H1 (cell line): Measurements from ENCODE around the gene OLIG2. TPM values are rescaled to one million over a fixed set of nuclear protein-coding genes. Genes with fewer than 3 reads are reported as not detected.
A peak's percentile ranks its signal among the peaks of the same experiment; 100 is the strongest.

Experiments used
- CTCF ChIA-PET: fragments of 300-600 bp; sonication (Branson Sonifier 250); formaldehyde crosslinking; loops from one replicate; lab custom pipeline; 2021; ENCODE audit not compliant: partially characterized antibody; lab: Charles Lee
- POLR2A ChIA-PET: fragments of 300-600 bp; sonication (Branson Sonifier 250); formaldehyde crosslinking; loops from one replicate; lab custom pipeline; 2021; ENCODE audit warnings: inconsistent platforms; ENCODE audit not compliant: partially characterized antibody; lab: Charles Lee
- DNase-seq, 2 experiments: peaks; one replicate each; pipeline versions ENCODE4 v3.0.0 to v3.0.0-alpha.2; 2010 to 2022; ENCODE audit warnings: low spot score in 2 of 2, low read depth in 1 of 2, mixed read lengths in 1 of 2
- FAIRE-seq: peaks from 2 replicates; lab custom pipeline; 2011; peaks lifted over from hg19 to GRCh38; lab: Jason Lieb, UNC
- H2AFZ ChIP-seq: 2 replicates; pipeline ENCODE4 v1.8.1; 2012; ENCODE audit warnings: low read length, inconsistent platforms
- H2AK5ac ChIP-seq: 2 replicates; pipeline ENCODE4 v1.6.1; 2013; ENCODE audit warnings: low read depth, low read length
- H2BK120ac ChIP-seq: replicated peaks from 2 replicates; pipeline ENCODE3; 2013; ENCODE audit warnings: low read depth, low read length, inconsistent platforms
- H2BK12ac ChIP-seq: 2 replicates; pipeline ENCODE4 v1.6.1; 2013; ENCODE audit warnings: low read depth, low read length
- H2BK15ac ChIP-seq: 2 replicates; pipeline ENCODE4 v1.6.1; 2013; ENCODE audit warnings: low read length
- H2BK20ac ChIP-seq: 2 replicates; pipeline ENCODE4 v1.6.1; 2013; ENCODE audit warnings: low read length
- H2BK5ac ChIP-seq: 2 replicates; pipeline ENCODE4 v1.6.1; 2013; ENCODE audit warnings: low read depth, low read length
- H3K14ac ChIP-seq: 2 replicates; pipeline ENCODE4 v1.6.1; 2013; ENCODE audit warnings: inconsistent platforms; ENCODE audit not compliant: insufficient read length
- H3K18ac ChIP-seq: 2 replicates; pipeline ENCODE4 v1.6.1; 2013; ENCODE audit warnings: low read length; ENCODE audit errors: extremely low read depth
- H3K23ac ChIP-seq: 2 replicates; pipeline ENCODE4 v1.6.1; 2013; ENCODE audit warnings: inconsistent platforms; ENCODE audit not compliant: insufficient read length
- H3K23me2 ChIP-seq: 2 replicates; pipeline ENCODE4 v1.6.1; 2013; ENCODE audit warnings: low read depth, low read length
- H3K27ac ChIP-seq: 2 replicates; pipeline ENCODE4 v1.6.1; 2011; ENCODE audit warnings: low read depth, low read length, inconsistent platforms
- H3K27me3 ChIP-seq, 4 experiments: replicated peaks in 1 of 4; 1 replicate in 1 of 4; 2 replicates in 3 of 4; pipeline versions ENCODE4 v1.6.1 to v1.8.1; 2011 to 2013; ENCODE audit warnings: low read length in 3 of 4, mild to moderate bottlenecking in 3 of 4, inconsistent platforms in 2 of 4, mixed read lengths in 2 of 4, moderate library complexity in 1 of 4; ENCODE audit not compliant: control insufficient read depth in 3 of 4, insufficient read depth in 3 of 4; ENCODE audit errors: extremely low read depth in 1 of 4
- H3K36me3 ChIP-seq, 4 experiments: 2 replicates each; pipeline versions ENCODE4 v1.6.1 to v1.8.1; 2011 to 2013; ENCODE audit warnings: mild to moderate bottlenecking in 4 of 4, low read length in 3 of 4, moderate library complexity in 2 of 4, control low read depth in 1 of 4, inconsistent platforms in 1 of 4; ENCODE audit not compliant: insufficient read depth in 4 of 4, control insufficient read depth in 2 of 4
- H3K4ac ChIP-seq: replicated peaks from 2 replicates; pipeline ENCODE3; 2013; ENCODE audit warnings: low read length, low read depth, mixed read lengths, inconsistent platforms; ENCODE audit not compliant: insufficient read length
- H3K4me1 ChIP-seq, 4 experiments: replicated peaks in 1 of 4; 1 replicate in 1 of 4; 2 replicates in 3 of 4; pipeline versions ENCODE4 v1.6.1 to v1.8.1; 2011 to 2013; ENCODE audit warnings: low read length in 3 of 4, inconsistent platforms in 2 of 4, mixed read lengths in 1 of 4; ENCODE audit not compliant: insufficient read depth in 4 of 4, control insufficient read depth in 3 of 4
- H3K4me2 ChIP-seq, 2 experiments: 2 replicates each; pipeline versions ENCODE4 v1.6.1 to v1.8.1; 2011 to 2013; ENCODE audit warnings: low read depth in 2 of 2, low read length in 2 of 2, control low read depth in 1 of 2, inconsistent platforms in 1 of 2, mild to moderate bottlenecking in 1 of 2; ENCODE audit not compliant: insufficient read depth in 1 of 2
- H3K4me3 ChIP-seq, 4 experiments: fragments of 200-600, 300-600 bp in 1 of 4; sonication (generic), shearing (Covaris generic), sonication (Bioruptor Twin) in 1 of 4; 2 replicates each; pipeline versions ENCODE4 v1.5.1 to v1.8.1; 2011 to 2016; ENCODE audit warnings: low read length in 4 of 4, low read depth in 3 of 4, control low read depth in 2 of 4, inconsistent platforms in 2 of 4, mild to moderate bottlenecking in 2 of 4, mixed read lengths in 1 of 4, moderate library complexity in 1 of 4; ENCODE audit not compliant: insufficient read depth in 2 of 4; ENCODE audit errors: extremely low read depth in 1 of 4
- H3K56ac ChIP-seq: replicated peaks from 2 replicates; pipeline ENCODE3; 2013; ENCODE audit warnings: low read depth, mild to moderate bottlenecking, mixed read lengths, low read length, inconsistent platforms; ENCODE audit not compliant: insufficient read length
- H3K79me1 ChIP-seq: 2 replicates; pipeline ENCODE4 v1.6.1; 2013; ENCODE audit warnings: low read depth, low read length, control low read depth
- H3K79me2 ChIP-seq, 2 experiments: 2 replicates each; pipeline versions ENCODE4 v1.6.1 to v1.8.1; 2012 to 2013; ENCODE audit warnings: low read length in 2 of 2, mild to moderate bottlenecking in 2 of 2, inconsistent platforms in 1 of 2; ENCODE audit not compliant: insufficient read depth in 2 of 2, control insufficient read depth in 1 of 2
- H3K9ac ChIP-seq, 4 experiments: replicated peaks in 1 of 4; 1 replicate in 1 of 4; 2 replicates in 3 of 4; pipeline versions ENCODE4 v1.6.1 to v1.8.1; 2011 to 2013; ENCODE audit warnings: low read depth in 3 of 4, low read length in 3 of 4, control low read depth in 2 of 4, mild to moderate bottlenecking in 2 of 4, moderate library complexity in 2 of 4, inconsistent platforms in 1 of 4; ENCODE audit errors: extremely low read depth in 1 of 4
- H3K9me3 ChIP-seq, 2 experiments: 2 replicates each; pipeline versions ENCODE4 v1.6.1 to v1.8.1; 2012 to 2013; ENCODE audit warnings: mild to moderate bottlenecking in 2 of 2, moderate library complexity in 2 of 2, control low read depth in 1 of 2, inconsistent platforms in 1 of 2, low read depth in 1 of 2, low read length in 1 of 2, mixed read lengths in 1 of 2; ENCODE audit not compliant: insufficient read depth in 2 of 2
- H4K20me1 ChIP-seq, 2 experiments: replicated peaks in 1 of 2; 2 replicates each; pipeline versions ENCODE3 to v1.8.1; 2011 to 2013; ENCODE audit warnings: inconsistent platforms in 2 of 2, low read length in 2 of 2, mild to moderate bottlenecking in 1 of 2; ENCODE audit not compliant: insufficient read depth in 2 of 2, control insufficient read depth in 1 of 2
- H4K5ac ChIP-seq: 2 replicates; pipeline ENCODE4 v1.6.1; 2013; ENCODE audit warnings: low read length, low read depth, mixed read lengths, inconsistent platforms; ENCODE audit not compliant: insufficient read length
- H4K8ac ChIP-seq: 2 replicates; pipeline ENCODE4 v1.8.0; 2013; ENCODE audit warnings: mild to moderate bottlenecking, moderate library complexity, low read length, inconsistent platforms; ENCODE audit not compliant: insufficient read depth; ENCODE audit errors: extremely low read depth
- H4K91ac ChIP-seq: replicated peaks from 2 replicates; pipeline ENCODE3; 2013; ENCODE audit warnings: low read length, mixed read lengths, inconsistent platforms; ENCODE audit not compliant: insufficient read length
- ASH2L ChIP-seq: fragments of 200-600, 300-600 bp; sonication (generic); IDR thresholded peaks from one replicate; pipeline ENCODE4 v1.7.1; 2017; ENCODE audit warnings: low read length
- CHD1 ChIP-seq: IDR thresholded peaks from 2 replicates; pipeline ENCODE4 v1.6.1; 2012; ENCODE audit warnings: low read depth, low read length, improper control_type of control experiment
- CREB1 ChIP-seq: IDR thresholded peaks from 2 replicates; pipeline ENCODE4 v1.6.1; 2012; ENCODE audit warnings: inconsistent platforms
- EP300 ChIP-seq, 2 experiments: IDR thresholded peaks; 1 replicate in 1 of 2; 2 replicates in 1 of 2; pipeline ENCODE4 v1.6.1; 2011 to 2012; ENCODE audit warnings: low read depth in 2 of 2, low read length in 2 of 2, mild to moderate bottlenecking in 2 of 2, borderline replicate concordance in 1 of 2, inconsistent platforms in 1 of 2, moderate library complexity in 1 of 2
- EZH2 ChIP-seq: fragments of 200-600 bp; sonication (generic); IDR thresholded peaks from 2 replicates; pipeline ENCODE4 v1.7.1; 2012; ENCODE audit warnings: low read depth, mild to moderate bottlenecking, moderate library complexity, low read length, inconsistent platforms; ENCODE audit not compliant: severe bottlenecking
- GTF2F1 ChIP-seq: IDR thresholded peaks from 2 replicates; pipeline ENCODE4 v1.6.1; 2012; ENCODE audit warnings: low read depth, low read length, improper control_type of control experiment, borderline replicate concordance
- KDM4A ChIP-seq: IDR thresholded peaks from one replicate; pipeline ENCODE4 v1.7.1; 2012; ENCODE audit warnings: low read depth, mild to moderate bottlenecking, moderate library complexity, low read length, inconsistent platforms; ENCODE audit not compliant: severe bottlenecking
- SIX5 ChIP-seq: IDR thresholded peaks from 2 replicates; pipeline ENCODE4 v1.6.1; 2011; ENCODE audit warnings: mild to moderate bottlenecking, low read depth, low read length
- TEAD4 ChIP-seq: IDR thresholded peaks from 2 replicates; pipeline ENCODE4 v1.6.1; 2012; ENCODE audit warnings: low read depth, low read length, inconsistent platforms, mixed read lengths
- WGBS, 2 experiments: shearing (Covaris generic) in 1 of 2; methylation state at CpG; one replicate each; pipeline versions ENCODE4 v1.1.6 to v1.1.7; 2013 to 2015; ENCODE audit warnings: low lambda C conversion rate in 2 of 2, mixed read lengths in 2 of 2, inconsistent platforms in 1 of 2, low coverage in 1 of 2, missing lambda C conversion rate in 1 of 2; ENCODE audit not compliant: insufficient replicate concordance in 2 of 2, insufficient coverage in 1 of 2, insufficient read length in 1 of 2; ENCODE audit errors: extremely low coverage in 1 of 2, missing lambda C conversion rate in 1 of 2; 5-methylcytosine and 5-hydroxymethylcytosine counted together
- polyA plus RNA-seq, 7 experiments: library from polyadenylated mRNA; depleted of rRNA in 3 of 7; stranded (reverse) in 5 of 7; unstranded in 2 of 7; fragments of >200 nt in 5 of 7; fragments of 200-250 nt in 2 of 7; gene quantifications; 1 replicate in 5 of 7; 2 replicates in 1 of 7; 4 replicates in 1 of 7; pipeline versions ENCODE4 v1.2.1 to v1.2.3, GENCODE V29; 2011 to 2013; ENCODE audit warnings: missing spikeins in 2 of 7, mixed read lengths in 2 of 7
- total RNA-seq: library from RNA; stranded (reverse); fragmentation: NEBNext Ultra II Directional; extraction: Animal tissue kit (Norgen Biotek cat#: 25700); gene quantifications from 2 replicates; pipeline ENCODE4 v1.2.1, GENCODE V29; 2021

The OLIG2 gene
- total and polyA plus RNA-seq, 2 of the 8 experiments (the other 6 are each of a cell fraction or from before 2014, with no cell fraction given), result 0.79 TPM; not detected in 1

GRCh38 chr21:33031152-33031911, 5.6 kb downstream of the OLIG2 start:
- CTCF ChIA-PET, result interaction anchor here (0.8 to 2.9 kb wide), 5 partner anchors 31 to 120 kb away, joined by 3 to 7 read pairs (median 3); no protein-coding TSS in a partner anchor

More at GRCh38 chr21:33031152-33031911, 5.6 kb downstream of the OLIG2 start:
- Histone ChIP-seq H4K91ac (no peak overlapping the region), H3K18ac (no peak overlapping the region), H4K8ac (no peak overlapping the region), H2AK5ac (no peak overlapping the region), H3K4me2 (no peak overlapping the region), H2BK20ac (no peak overlapping the region), H4K5ac (no peak overlapping the region), H3K79me2 (no peaks in the 10 kb centered on the region), H3K27ac (no peak overlapping the region), H3K4me3 (no peak overlapping the region), H2BK5ac (no peak overlapping the region), H3K4me1 (peaks cover 3 to 46% (median 31%) of the 10 kb centered on the region in 4 experiments), H2BK120ac (no peak overlapping the region), H3K23me2 (no peaks in the 10 kb centered on the region; the same call in 1 of the 2 replicates), H3K9me3 (no peaks in the 10 kb centered on the region), H2BK12ac (no peak overlapping the region), H3K4ac (no peak overlapping the region), H3K14ac (no peak overlapping the region), H3K23ac (no peak overlapping the region), H3K56ac (no peak overlapping the region), H2BK15ac (no peak overlapping the region), H3K9ac (no peak overlapping the region), H3K36me3 (peaks cover 0 to 5% (median 0%) of the 10 kb centered on the region in 4 experiments; a peak in 1 of 8 replicates), H3K79me1 (no peaks in the 10 kb centered on the region), H4K20me1 (peaks cover 14 to 23% of the 10 kb centered on the region in 2 experiments), H2AFZ (no peak overlapping the region), H3K27me3 (peaks cover 92 to 97% (median 94%) of the 10 kb centered on the region in 4 experiments)
- DNase-seq (peak in 1 of 2 experiments; percentile 46), FAIRE-seq (no peak)
- TF ChIP-seq TEAD4, result no peak
- no peak for TF ChIP-seq SIX5
- no peak for TF ChIP-seq CHD1
- no peak for TF ChIP-seq KDM4A
- TF ChIP-seq GTF2F1, result no peak
- no peak for TF ChIP-seq CREB1
- TF ChIP-seq ASH2L, result no peak
- TF ChIP-seq EZH2, result no peak
- TF ChIP-seq EP300 (IDR thresholded peaks at IDR 0.05; ENCODE audit: borderline replicate concordance in 1 of 2, low read depth in 2 of 2, low read length in 2 of 2), result no peak
- WGBS, 2 experiments, result 34% methylated on average over 10 of the region's 10 CpGs; no CpG with 5 or more reads in 1 of the 2 experiments
- POLR2A ChIA-PET, result interaction anchor here (2.2 kb wide), 1 partner anchor 11 kb away, joined by 7 read pairs; no protein-coding TSS in a partner anchor
